Keratinocyte (primary cell): ENCODE measurements around the gene GINS2. TPM values are rescaled to one million over a fixed set of nuclear protein-coding genes. Genes with fewer than 3 reads are reported as not detected.

Experiments used
- DNase-seq: peaks from one replicate; pipeline ENCODE4 v3.0.0-alpha.2; 2011; ENCODE audit warnings: low read depth, missing footprints, low spot score
- FAIRE-seq: peaks from 2 replicates; lab custom pipeline; 2011; peaks lifted over from hg19 to GRCh38; lab: Jason Lieb, UNC
- H2AFZ ChIP-seq: 2 replicates; pipeline ENCODE4 v1.6.0; 2012; ENCODE audit warnings: low read length, control low read depth, inconsistent platforms; ENCODE audit not compliant: control insufficient read depth
- H3K27ac ChIP-seq: 2 replicates; pipeline ENCODE4 v1.5.1; 2011; ENCODE audit warnings: low read length; ENCODE audit not compliant: control insufficient read depth, insufficient read depth
- H3K27me3 ChIP-seq: 3 replicates; pipeline ENCODE4 v1.6.0; 2011; ENCODE audit warnings: low read length; ENCODE audit not compliant: control insufficient read depth, insufficient read depth; ENCODE audit errors: extremely low read depth
- H3K36me3 ChIP-seq, 2 experiments: 2 replicates in 1 of 2; 3 replicates in 1 of 2; pipeline ENCODE4 v1.5.1; 2011; ENCODE audit warnings: low read length in 2 of 2, mild to moderate bottlenecking in 1 of 2; ENCODE audit not compliant: control insufficient read depth in 2 of 2, insufficient read depth in 2 of 2; ENCODE audit errors: extremely low read depth in 1 of 2
- H3K4me1 ChIP-seq: 3 replicates; pipeline ENCODE4 v1.5.1; 2011; ENCODE audit warnings: low read length; ENCODE audit not compliant: control insufficient read depth, insufficient read depth; ENCODE audit errors: extremely low read depth
- H3K4me2 ChIP-seq: 3 replicates; pipeline ENCODE4 v1.6.0; 2011; ENCODE audit warnings: low read depth, low read length; ENCODE audit not compliant: control insufficient read depth, insufficient read depth; ENCODE audit errors: extremely low read depth
- H3K4me3 ChIP-seq, 3 experiments: fragments of 200-600 bp in 1 of 3; sonication (generic) in 1 of 3; 2 replicates in 2 of 3; 3 replicates in 1 of 3; pipeline ENCODE4 v1.5.1; 2011 to 2016; ENCODE audit warnings: low read length in 3 of 3, mild to moderate bottlenecking in 3 of 3, control low read depth in 2 of 3, inconsistent platforms in 1 of 3, low read depth in 1 of 3, mixed read lengths in 1 of 3, mixed run types in 1 of 3, moderate library complexity in 1 of 3; ENCODE audit not compliant: control insufficient read depth in 2 of 3, insufficient read depth in 2 of 3; ENCODE audit errors: extremely low read depth in 1 of 3
- H3K79me2 ChIP-seq: 2 replicates; pipeline ENCODE4 v1.6.0; 2012; ENCODE audit warnings: low read length; ENCODE audit not compliant: control insufficient read depth, insufficient read depth
- H3K9ac ChIP-seq: 3 replicates; pipeline ENCODE4 v1.6.0; 2011; ENCODE audit warnings: low read length; ENCODE audit not compliant: control insufficient read depth, insufficient read depth; ENCODE audit errors: extremely low read depth
- H3K9me1 ChIP-seq: 3 replicates; pipeline ENCODE4 v1.6.0; 2011; ENCODE audit warnings: low read length; ENCODE audit not compliant: control insufficient read depth, insufficient read depth; ENCODE audit errors: extremely low read depth
- H3K9me3 ChIP-seq: 2 replicates; pipeline ENCODE4 v1.5.1; 2012; ENCODE audit warnings: low read depth, low read length; ENCODE audit not compliant: control insufficient read depth
- H4K20me1 ChIP-seq: 3 replicates; pipeline ENCODE4 v1.6.0; 2011; ENCODE audit warnings: low read length; ENCODE audit not compliant: control insufficient read depth, insufficient read depth; ENCODE audit errors: extremely low read depth
- CTCF ChIP-seq, 3 experiments: IDR thresholded peaks in 1 of 3; conservative IDR thresholded peaks in 1 of 3; optimal IDR thresholded peaks in 1 of 3; 2 replicates in 2 of 3; 3 replicates in 1 of 3; pipeline versions ENCODE3 to v1.5.1; 2011; ENCODE audit warnings: low read length in 3 of 3, mild to moderate bottlenecking in 3 of 3, moderate library complexity in 2 of 3, control low read depth in 1 of 3, inconsistent platforms in 1 of 3; ENCODE audit not compliant: insufficient read depth in 2 of 3; ENCODE audit errors: extremely low read depth in 1 of 3
- EZH2 ChIP-seq: IDR thresholded peaks from one replicate; pipeline ENCODE4 v1.6.1; 2012; ENCODE audit warnings: inconsistent platforms, mild to moderate bottlenecking, low read length, moderate library complexity
- dilution Hi-C: fragments of 300-500 bp; cut with MboI; formaldehyde crosslinking; loops from one replicate; pipeline ENCODE4 v1.7.0; 2020; ENCODE audit warnings: low sequenced_read_pairs; ENCODE audit not compliant: extremely low pct_ligation_motif_present
- polyA plus RNA-seq, 5 experiments: library from polyadenylated mRNA; depleted of rRNA in 3 of 5; stranded (reverse) in 3 of 5; stranded (forward) in 1 of 5; unstranded in 1 of 5; fragments of >200 nt; gene quantifications; 1 replicate in 1 of 5; 2 replicates in 3 of 5; 3 replicates in 1 of 5; pipeline versions ENCODE4 v1.2.1 to v1.2.3, GENCODE V29; 2011 to 2012; ENCODE audit warnings: missing spikeins in 2 of 5, low read depth in 1 of 5, low replicate concordance in 1 of 5

Gene GINS2
- polyA plus RNA-seq, 1 donor (not counting 4 experiments of a cell fraction or from before 2014, with no cell fraction given), result 11.2 TPM

- Histone ChIP-seq H3K4me3 (no peak overlapping the region), H3K9ac (no peak overlapping the region), H4K20me1 (peaks cover 3% of the 10 kb centered on the region), H3K4me2 (no peak overlapping the region), H3K9me1 (no peaks in the 10 kb centered on the region), H3K27ac (no peak overlapping the region), H3K27me3 (no peaks in the 10 kb centered on the region), H3K36me3 (peaks cover 11 to 47% of the 10 kb centered on the region in 2 experiments), H3K79me2 (no peaks in the 10 kb centered on the region), H3K4me1 (no peaks in the 10 kb centered on the region), H3K9me3 (no peaks in the 10 kb centered on the region), H2AFZ (no peak overlapping the region)
- TF ChIP-seq CTCF (optimal IDR thresholded peaks at IDR 0.05 in 1 of 3, IDR thresholded peaks at IDR 0.05 in 1 of 3, conservative IDR thresholded peaks at IDR 0.05 in 1 of 3; ENCODE audit: extremely low read depth in 1 of 3, insufficient read depth in 2 of 3, low read length in 3 of 3) (no peak), EZH2 (no peak)
- dilution Hi-C loops, result no loop called here
- no peak for FAIRE-seq
- no peak for DNase-seq
These were observed 27.7 kb downstream of the GINS2 start for GRCh38 chr16:85660843-85661739.

GRCh38 chr16:85659805-85660511, 28.8 kb downstream of the GINS2 start:
- DNase-seq (no peak), FAIRE-seq (no peak)
- Histone ChIP-seq H4K20me1 (peaks cover 3% of the 10 kb centered on the region), H3K9me3 (no peaks in the 10 kb centered on the region), H3K4me2 (no peak overlapping the region), H2AFZ (no peak overlapping the region), H3K9ac (no peak overlapping the region), H3K27ac (no peak overlapping the region), H3K4me3 (no peak overlapping the region), H3K9me1 (no peaks in the 10 kb centered on the region), H3K27me3 (no peaks in the 10 kb centered on the region), H3K36me3 (peaks cover 7 to 43% of the 10 kb centered on the region in 2 experiments), H3K79me2 (no peaks in the 10 kb centered on the region), H3K4me1 (no peaks in the 10 kb centered on the region)
- TF ChIP-seq CTCF (optimal IDR thresholded peaks at IDR 0.05 in 1 of 3, IDR thresholded peaks at IDR 0.05 in 1 of 3, conservative IDR thresholded peaks at IDR 0.05 in 1 of 3; ENCODE audit: extremely low read depth in 1 of 3, insufficient read depth in 2 of 3, low read length in 3 of 3), result peak; percentile 92 to 95 (median 93)
- no peak for TF ChIP-seq EZH2
- dilution Hi-C loops, result no loop called here
